HG03159 (cell line): ENCODE results near the gene UBE2J2.

Experiments used
- ATAC-seq: cut with Tn5 transposase; IDR thresholded peaks from one replicate; pipeline ENCODE4 v1.9.1; 2021; ENCODE audit warnings: mild to moderate bottlenecking, moderate library complexity; ENCODE audit not compliant: unreplicated experiment

The UBE2J2 gene

GRCh38 chr1:1241588-1242219 is 31.9 kb downstream of the UBE2J2 start:
- no peak for ATAC-seq

- no peak for ATAC-seq
These were observed 32.6 kb downstream of the UBE2J2 start for GRCh38 chr1:1240822-1241587.

GRCh38 chr1:1240348-1240732 is 33.3 kb downstream of the UBE2J2 start:
- ATAC-seq = no peak

- no peak for ATAC-seq
These were observed 33.9 kb downstream of the UBE2J2 start for GRCh38 chr1:1239614-1240347.

GRCh38 chr1:1239227-1239613 is 34.4 kb downstream of the UBE2J2 start:
- no peak for ATAC-seq

- no peak for ATAC-seq
These were observed 34.9 kb downstream of the UBE2J2 start for GRCh38 chr1:1238702-1239178.

GRCh38 chr1:1237874-1238701 is 35.6 kb downstream of the UBE2J2 start:
- ATAC-seq = no peak

GRCh38 chr1:1236945-1237873 is 36.4 kb downstream of the UBE2J2 start:
- ATAC-seq = no peak

GRCh38 chr1:1236176-1236763 is 37.4 kb downstream of the UBE2J2 start:
- no peak for ATAC-seq

- no peak for ATAC-seq
These were observed 38.5 kb downstream of the UBE2J2 start for GRCh38 chr1:1235016-1235744.

GRCh38 chr1:1234180-1234808 is 39.4 kb downstream of the UBE2J2 start:
- no peak for ATAC-seq

GRCh38 chr1:1233567-1233892 is 40.1 kb downstream of the UBE2J2 start:
- no peak for ATAC-seq

- no peak for ATAC-seq
These were observed 40.7 kb downstream of the UBE2J2 start for GRCh38 chr1:1232796-1233566.

- ATAC-seq = no peak
These were observed 41.4 kb downstream of the UBE2J2 start, which contains the start of gene B3GALT6 for GRCh38 chr1:1232208-1232795. Gene B3GALT6, plus strand, starts transcription at chr1:1232237. Its CDS starts 42 bp downstream, at chr1:1232279.

GRCh38 chr1:1231400-1232207 is 42.0 kb downstream of the UBE2J2 start, which contains the start of gene SDF4:
Gene SDF4, minus strand, starts transcription at chr1:1232001. Its CDS starts 3,229 bp downstream, at chr1:1228772.
- ATAC-seq = peak; percentile 94
